Measurements from ENCODE around the gene UNC93B1. TPM values are rescaled to one million over a fixed set of nuclear protein-coding genes. Genes with fewer than 3 reads are reported as not detected.
"Not testable (repeated sequence)": the region's sequence is repeated elsewhere in the genome, so short reads cannot be mapped to it uniquely, and the experiment has no call there.

UNC93B1 gene
- total and polyA plus RNA-seq, 2 of the 8 experiments (the other 6 are each of a cell fraction or from before 2014, with no cell fraction given), result 18.9 to 34.3 TPM

DNA sequence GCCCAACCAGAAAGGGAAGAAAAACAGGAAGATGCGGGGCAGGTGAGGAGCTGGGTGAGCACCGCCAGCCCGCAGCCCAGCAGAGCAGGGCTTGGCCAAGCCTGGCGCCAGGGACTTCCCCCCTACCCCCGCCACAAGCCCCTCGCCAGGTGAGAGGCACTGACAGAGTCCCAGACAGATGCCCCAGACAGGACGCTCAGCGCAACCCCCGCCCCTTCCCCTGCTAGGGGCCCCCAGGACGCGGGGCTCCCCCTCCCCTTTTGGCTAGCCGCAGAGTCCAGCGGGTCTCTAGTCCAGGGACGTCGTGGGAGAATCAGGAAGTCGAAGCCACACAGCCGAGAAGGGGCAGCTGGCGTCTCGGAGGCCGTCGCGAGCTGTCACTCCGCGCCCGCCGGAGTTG, 48.9 kb downstream of the UNC93B1 start:
- H3K23me2 ChIP-seq (ENCODE audit: low read depth, low read length); H3K4me1 ChIP-seq (replicated peaks in 1 of 4; ENCODE audit: control insufficient read depth in 3 of 4, insufficient read depth in 4 of 4, low read length in 3 of 4); H3K36me3 ChIP-seq (ENCODE audit: control insufficient read depth in 2 of 4, insufficient read depth in 4 of 4, low read length in 3 of 4); H3K23ac ChIP-seq (ENCODE audit: insufficient read length); H2AK5ac ChIP-seq (ENCODE audit: low read depth, low read length); H3K14ac ChIP-seq (ENCODE audit: insufficient read length); H2BK120ac ChIP-seq (replicated peaks; ENCODE audit: low read depth, low read length); H4K5ac ChIP-seq (ENCODE audit: insufficient read length, low read depth, low read length); H3K4ac ChIP-seq (replicated peaks; ENCODE audit: insufficient read length, low read depth, low read length); H2AFZ ChIP-seq (ENCODE audit: low read length); H2BK20ac ChIP-seq (ENCODE audit: low read length); H3K18ac ChIP-seq (ENCODE audit: extremely low read depth, low read length); FAIRE-seq; H3K9ac ChIP-seq (replicated peaks in 1 of 4; ENCODE audit: extremely low read depth in 1 of 4, low read depth in 3 of 4, low read length in 3 of 4); H4K20me1 ChIP-seq (replicated peaks in 1 of 2; ENCODE audit: control insufficient read depth in 1 of 2, insufficient read depth in 2 of 2, low read length in 2 of 2); H2BK12ac ChIP-seq (ENCODE audit: low read depth, low read length); H4K91ac ChIP-seq (replicated peaks; ENCODE audit: insufficient read length, low read length); H2BK5ac ChIP-seq (ENCODE audit: low read depth, low read length); H3K56ac ChIP-seq (replicated peaks; ENCODE audit: insufficient read length, low read depth, low read length); H3K27ac ChIP-seq (ENCODE audit: low read depth, low read length); H2BK15ac ChIP-seq (ENCODE audit: low read length); H3K79me1 ChIP-seq (ENCODE audit: low read depth, low read length); H4K8ac ChIP-seq (ENCODE audit: extremely low read depth, insufficient read depth, low read length); H3K79me2 ChIP-seq (ENCODE audit: control insufficient read depth in 1 of 2, insufficient read depth in 2 of 2, low read length in 2 of 2); POLR2A ChIA-PET (ENCODE audit: partially characterized antibody); H3K9me3 ChIP-seq (ENCODE audit: insufficient read depth in 2 of 2, low read depth in 1 of 2, low read length in 1 of 2): not testable (repeated sequence)
- peak overlapping the region; percentile 17 to 69 (median 22); a peak in 6 of 8 replicates for H3K4me3 ChIP-seq (ENCODE audit: extremely low read depth in 1 of 4, insufficient read depth in 2 of 4, low read depth in 3 of 4, low read length in 4 of 4)
- peak in 1 of 2 experiments; percentile 69 for DNase-seq (ENCODE audit: low read depth in 1 of 2, low spot score in 2 of 2)
- H3K27me3 ChIP-seq (replicated peaks in 1 of 4; ENCODE audit: control insufficient read depth in 3 of 4, extremely low read depth in 1 of 4, insufficient read depth in 3 of 4, low read length in 3 of 4), result peaks cover 0 to 11% (median 4%) of the 10 kb centered on the region in 4 experiments; a peak in 4 of 7 replicates
- CTCF ChIA-PET (ENCODE audit: partially characterized antibody), result interaction anchor here (1.1 to 2.3 kb wide), 8 partner anchors 12 to 149 kb away, joined by 3 to 14 read pairs (median 6); no protein-coding TSS in a partner anchor
- WGBS, 2 experiments (ENCODE audit: extremely low coverage in 1 of 2, insufficient coverage in 1 of 2, insufficient read length in 1 of 2, insufficient replicate concordance in 2 of 2, low coverage in 1 of 2, low lambda C conversion rate in 2 of 2, missing lambda C conversion rate in 1 of 2), result 6% methylated on average over 12 of the region's 26 CpGs; no CpG with 5 or more reads in 1 of the 2 experiments
- peak overlapping the region; percentile 4 to 67; a peak in 3 of 4 replicates for H3K4me2 ChIP-seq (ENCODE audit: insufficient read depth in 1 of 2, low read depth in 2 of 2, low read length in 2 of 2)

DNA sequence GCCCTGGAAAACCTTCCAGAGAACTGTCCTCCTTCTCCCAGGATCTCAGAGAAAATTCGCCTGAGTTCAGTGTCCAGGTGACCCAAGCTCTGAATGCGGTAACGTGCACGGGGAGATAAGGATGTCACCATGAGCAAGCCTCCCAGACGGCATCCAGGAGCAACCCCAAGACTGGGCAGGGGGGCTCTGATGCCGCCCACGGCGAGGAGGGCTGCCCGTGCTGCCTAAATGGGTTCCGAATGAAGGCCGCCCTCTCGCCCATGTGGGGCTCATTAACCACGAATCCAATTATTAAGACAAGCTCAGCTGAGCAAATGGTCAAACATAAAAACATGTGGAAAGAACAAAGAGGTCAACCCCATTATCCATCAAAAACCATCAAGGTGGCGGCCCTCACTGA, 49.6 kb downstream of the UNC93B1 start:
- H3K36me3 ChIP-seq (ENCODE audit: control insufficient read depth in 2 of 4, insufficient read depth in 4 of 4, low read length in 3 of 4); H2BK15ac ChIP-seq (ENCODE audit: low read length); H3K9ac ChIP-seq (replicated peaks in 1 of 4; ENCODE audit: extremely low read depth in 1 of 4, low read depth in 3 of 4, low read length in 3 of 4); H3K27ac ChIP-seq (ENCODE audit: low read depth, low read length); H4K5ac ChIP-seq (ENCODE audit: insufficient read length, low read depth, low read length); H3K14ac ChIP-seq (ENCODE audit: insufficient read length); H3K4me3 ChIP-seq (ENCODE audit: extremely low read depth in 1 of 4, insufficient read depth in 2 of 4, low read depth in 3 of 4, low read length in 4 of 4); H2BK20ac ChIP-seq (ENCODE audit: low read length); H3K79me1 ChIP-seq (ENCODE audit: low read depth, low read length); POLR2A ChIA-PET (ENCODE audit: partially characterized antibody); H4K20me1 ChIP-seq (replicated peaks in 1 of 2; ENCODE audit: control insufficient read depth in 1 of 2, insufficient read depth in 2 of 2, low read length in 2 of 2); H3K4me1 ChIP-seq (replicated peaks in 1 of 4; ENCODE audit: control insufficient read depth in 3 of 4, insufficient read depth in 4 of 4, low read length in 3 of 4); H3K9me3 ChIP-seq (ENCODE audit: insufficient read depth in 2 of 2, low read depth in 1 of 2, low read length in 1 of 2); H3K4ac ChIP-seq (replicated peaks; ENCODE audit: insufficient read length, low read depth, low read length); H2AK5ac ChIP-seq (ENCODE audit: low read depth, low read length); DNase-seq (ENCODE audit: low read depth in 1 of 2, low spot score in 2 of 2); H3K79me2 ChIP-seq (ENCODE audit: control insufficient read depth in 1 of 2, insufficient read depth in 2 of 2, low read length in 2 of 2); H3K23me2 ChIP-seq (ENCODE audit: low read depth, low read length); H2BK12ac ChIP-seq (ENCODE audit: low read depth, low read length); H3K23ac ChIP-seq (ENCODE audit: insufficient read length); H4K91ac ChIP-seq (replicated peaks; ENCODE audit: insufficient read length, low read length); H2BK120ac ChIP-seq (replicated peaks; ENCODE audit: low read depth, low read length); H3K56ac ChIP-seq (replicated peaks; ENCODE audit: insufficient read length, low read depth, low read length); H3K18ac ChIP-seq (ENCODE audit: extremely low read depth, low read length); H2AFZ ChIP-seq (ENCODE audit: low read length); FAIRE-seq; H2BK5ac ChIP-seq (ENCODE audit: low read depth, low read length); H4K8ac ChIP-seq (ENCODE audit: extremely low read depth, insufficient read depth, low read length): not testable (repeated sequence)
- CTCF ChIA-PET (ENCODE audit: partially characterized antibody), result interaction anchor here (2.0 to 2.3 kb wide), 2 partner anchors 39 to 109 kb away, joined by 6 to 10 read pairs; no protein-coding TSS in a partner anchor
- peak overlapping the region; percentile 4 to 46; a peak in 2 of 4 replicates for H3K4me2 ChIP-seq (ENCODE audit: insufficient read depth in 1 of 2, low read depth in 2 of 2, low read length in 2 of 2)
- WGBS, 2 experiments (ENCODE audit: extremely low coverage in 1 of 2, insufficient coverage in 1 of 2, insufficient read length in 1 of 2, insufficient replicate concordance in 2 of 2, low coverage in 1 of 2, low lambda C conversion rate in 2 of 2, missing lambda C conversion rate in 1 of 2), result 85% methylated on average over 14 of the region's 14 CpGs; no CpG with 5 or more reads in 1 of the 2 experiments
- peaks cover 0 to 11% (median 4%) of the 10 kb centered on the region in 4 experiments; a peak in 4 of 7 replicates for H3K27me3 ChIP-seq (replicated peaks in 1 of 4; ENCODE audit: control insufficient read depth in 3 of 4, extremely low read depth in 1 of 4, insufficient read depth in 3 of 4, low read length in 3 of 4)

Measured in H1 (cell line).